ENCODE data around the gene NAXD.

- TF ChIP-seq RCOR1 (IDR thresholded peaks at IDR 0.05; ENCODE audit: insufficient replicate concordance, low read length) (no peak), RFX5 (IDR thresholded peaks at IDR 0.05; ENCODE audit: low read depth, low read length) (no peak), CTCF (conservative IDR thresholded peaks at IDR 0.05; ENCODE audit: low read depth, low read length) (no peak), FOS (IDR thresholded peaks at IDR 0.05; ENCODE audit: low read depth, low read length) (no peak)
Measured at GRCh38 chr13:110624766-110625756, 9.7 kb downstream of the NAXD start.
